Stimulated activated CD8-positive, alpha-beta memory T cell treated with anti-CD3 and anti-CD28 coated beads, Interleukin-2, amount 100 ng/mL, for 1 hour (primary cell): Measurements from ENCODE around the gene TRPM8.
"Not testable (repeated sequence)": the region's sequence is repeated elsewhere in the genome, so short reads cannot be mapped to it uniquely, and the experiment has no call there.

Experiments used
- DNase-seq, 2 donors: peaks; one replicate each; pipeline ENCODE4 v3.0.0-alpha.2; 2020; ENCODE audit warnings: low read depth in 2 of 2

The TRPM8 gene

DNA sequence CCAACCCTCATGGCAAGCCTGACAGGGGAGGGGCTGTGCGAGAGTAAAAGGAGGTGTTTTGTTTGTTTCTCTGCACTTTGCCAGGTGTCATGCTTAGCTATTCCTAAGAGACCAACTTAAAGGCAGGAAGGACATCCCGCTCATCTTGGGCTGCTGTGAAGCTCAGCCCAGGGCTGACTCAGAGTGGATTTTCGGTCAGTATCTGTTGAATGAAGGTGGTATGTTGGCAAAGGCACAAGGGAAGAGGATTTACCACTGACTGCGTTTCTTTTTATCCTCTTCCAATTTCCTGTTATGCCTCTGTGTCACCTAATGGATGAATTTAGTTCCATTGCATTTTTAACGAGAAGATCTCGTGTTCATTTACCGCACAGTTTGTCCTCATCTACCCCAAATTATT, 18.9 kb downstream of the TRPM8 start:
- no peak for DNase-seq

GRCh38 chr2:233938676-233939370, 21.6 kb downstream of the TRPM8 start:
- DNase-seq, result no peak

DNA sequence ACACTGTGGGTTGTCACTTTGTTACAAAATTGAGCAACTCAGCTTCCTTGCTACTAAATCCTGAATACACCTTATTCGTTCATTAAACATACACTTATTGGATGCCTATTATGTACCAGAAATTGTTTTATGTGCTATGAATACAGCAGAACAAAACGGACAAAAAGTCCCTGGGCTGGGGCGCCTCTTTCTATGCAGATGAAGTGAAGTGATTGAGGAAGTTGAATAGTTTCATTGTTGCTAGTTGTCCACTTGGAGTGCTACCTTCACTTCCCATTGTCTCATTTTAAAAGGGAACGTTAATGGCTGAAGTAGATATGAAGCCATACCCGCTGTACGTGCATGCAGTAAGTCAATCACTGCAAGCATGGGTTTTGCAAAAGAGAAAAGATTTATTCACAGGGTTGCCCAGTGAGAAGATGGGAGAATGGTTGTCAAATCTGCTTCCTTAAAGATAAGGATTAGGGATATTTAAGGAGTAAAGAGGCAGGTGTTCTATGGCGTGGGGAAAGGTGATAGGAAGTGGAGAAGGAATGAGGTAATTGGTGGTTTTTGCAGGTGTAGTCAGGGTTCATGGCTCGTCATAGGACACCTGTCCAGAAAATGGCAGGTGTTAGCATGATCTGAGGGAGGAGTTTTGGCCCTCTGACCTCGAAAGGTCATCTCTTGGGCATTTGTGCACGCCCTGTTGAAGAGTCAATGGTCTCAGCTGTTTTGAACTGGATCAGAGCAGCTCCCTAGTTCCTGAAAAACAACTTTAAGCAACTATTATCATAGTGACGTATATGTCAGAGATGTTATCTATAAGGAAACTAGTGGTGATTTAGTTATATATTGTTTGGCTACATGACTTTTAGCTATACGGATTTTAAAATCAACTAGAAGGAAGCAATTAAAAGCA, 23.5 kb downstream of the TRPM8 start:
- DNase-seq, result no peak

- DNase-seq, result no peak
Measured at GRCh38 chr2:233942731-233943130, 25.6 kb downstream of the TRPM8 start.

DNA sequence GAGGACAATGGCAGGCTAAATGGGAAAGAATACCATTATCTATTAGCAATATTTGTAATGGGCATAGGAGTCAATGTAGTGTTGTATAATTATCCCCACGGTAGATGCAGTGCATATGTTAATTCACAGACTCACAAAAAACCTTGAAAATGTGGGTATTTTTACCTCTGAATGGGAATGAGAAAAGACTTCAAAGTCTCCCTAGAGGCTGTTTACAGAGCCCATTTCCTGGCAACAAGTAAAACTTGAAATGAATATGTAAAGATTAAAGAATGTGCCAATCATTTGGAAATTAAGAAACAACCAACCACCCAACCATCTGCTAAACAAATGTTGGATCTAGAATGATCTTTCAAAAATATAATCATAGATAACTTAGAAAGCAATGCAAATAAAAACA, 27.1 kb downstream of the TRPM8 start:
- DNase-seq, result no peak

DNA sequence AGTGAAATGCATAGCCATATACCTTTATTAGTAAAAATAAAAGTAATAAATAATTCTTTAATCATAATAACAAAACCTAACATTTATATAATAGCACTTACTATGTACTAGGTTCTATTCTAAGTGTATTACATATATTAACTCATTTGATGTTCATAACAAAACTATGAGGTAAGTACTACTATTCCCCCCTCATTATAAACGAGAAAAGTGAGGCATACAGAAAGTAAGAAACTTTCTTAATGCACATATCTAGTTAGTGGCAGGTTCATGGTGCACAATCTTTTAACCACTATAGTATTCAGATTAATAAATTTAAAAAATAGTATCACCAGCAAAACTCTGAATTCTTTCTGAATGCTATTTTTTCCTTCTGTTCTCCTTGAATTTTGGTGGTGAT, 27.5 kb downstream of the TRPM8 start:
- DNase-seq, result no peak

GRCh38 chr2:233945146-233945545, 28.0 kb downstream of the TRPM8 start:
- no peak for DNase-seq

GRCh38 chr2:233950078-233950825, 33.1 kb downstream of the TRPM8 start:
- DNase-seq, result no peak

- no peak for DNase-seq
Measured at GRCh38 chr2:233952335-233952734, 35.2 kb downstream of the TRPM8 start.

GRCh38 chr2:233953087-233953801, 36.1 kb downstream of the TRPM8 start:
- no peak for DNase-seq

GRCh38 chr2:233960203-233960602, 43.0 kb downstream of the TRPM8 start:
- DNase-seq, result no peak

GRCh38 chr2:233961905-233962304, 44.7 kb downstream of the TRPM8 start:
- DNase-seq, result no peak

- no peak for DNase-seq
Measured at GRCh38 chr2:233964581-233964980, 47.4 kb downstream of the TRPM8 start.

- no peak for DNase-seq
Measured at GRCh38 chr2:233965032-233965603, 47.9 kb downstream of the TRPM8 start.

- DNase-seq, result not testable (repeated sequence)
Measured at GRCh38 chr2:233965646-233966045, 48.5 kb downstream of the TRPM8 start.

DNA sequence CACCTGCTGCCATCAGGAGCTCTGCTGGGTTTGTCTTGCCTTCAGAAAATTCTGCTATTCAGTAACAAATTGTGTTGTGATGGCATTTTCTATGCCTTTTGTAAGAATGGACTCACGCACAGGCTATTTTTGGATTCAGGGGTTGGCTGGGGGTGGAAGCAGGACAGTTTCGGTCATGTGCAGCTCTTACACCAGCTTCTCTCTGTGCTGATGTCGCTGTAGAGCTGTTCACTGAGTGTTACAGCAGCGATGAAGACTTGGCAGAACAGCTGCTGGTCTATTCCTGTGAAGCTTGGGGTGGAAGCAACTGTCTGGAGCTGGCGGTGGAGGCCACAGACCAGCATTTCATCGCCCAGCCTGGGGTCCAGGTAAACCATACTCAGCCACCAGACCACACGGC, 49.2 kb downstream of the TRPM8 start:
- no peak for DNase-seq

- DNase-seq, result no peak
Measured at GRCh38 chr2:233967164-233967563, 50.0 kb downstream of the TRPM8 start.

GRCh38 chr2:233968556-233968955, 51.4 kb downstream of the TRPM8 start:
- DNase-seq, result no peak

GRCh38 chr2:233972460-233972859, 55.3 kb downstream of the TRPM8 start:
- not testable (repeated sequence) for DNase-seq

- no peak for DNase-seq
Measured at GRCh38 chr2:233972941-233973575, 55.9 kb downstream of the TRPM8 start.

DNA sequence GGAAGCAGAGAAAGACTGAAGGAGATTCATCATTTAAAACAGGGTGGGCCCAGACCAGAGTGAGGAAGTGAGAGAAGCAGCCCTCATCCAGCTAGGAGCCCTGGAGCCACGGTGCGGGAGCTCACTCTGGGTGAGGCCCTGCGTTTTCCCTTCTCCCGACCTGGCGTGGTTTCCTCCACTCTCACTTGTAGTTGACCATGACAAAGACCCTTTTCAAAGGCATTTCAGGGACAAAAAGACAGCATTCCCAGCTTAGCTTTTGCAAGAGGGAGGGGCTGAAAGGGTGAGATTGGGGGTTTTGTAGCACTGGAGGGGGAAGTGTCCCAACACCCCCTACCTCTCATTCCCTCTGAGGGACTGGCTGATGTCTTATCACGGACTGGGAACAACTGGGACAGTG, 56.6 kb downstream of the TRPM8 start:
- no peak for DNase-seq
